HepG2 (cell line): ENCODE results near the gene KSR1. TPM values are rescaled to one million over a fixed set of nuclear protein-coding genes. Genes with fewer than 3 reads are reported as not detected.

Experiments
- DPF2 ChIP-seq: sonication (generic); formaldehyde crosslinking; IDR thresholded peaks from 2 replicates; pipeline ENCODE4 v1.4.0; 2020; ENCODE audit warnings: mild to moderate bottlenecking, low read depth, missing genetic modification reagents, borderline replicate concordance
- HNF4G ChIP-seq, 2 experiments: sonication (generic) in 1 of 2; formaldehyde crosslinking in 1 of 2; IDR thresholded peaks; 2 replicates each; pipeline versions ENCODE4 v1.4.0 to v1.6.1; 2011 to 2020; ENCODE audit warnings: borderline replicate concordance in 2 of 2, low read depth in 2 of 2, mild to moderate bottlenecking in 2 of 2, low read length in 1 of 2, missing genetic modification reagents in 1 of 2, moderate library complexity in 1 of 2
- KMT2A ChIP-seq: sonication (generic); formaldehyde crosslinking; IDR thresholded peaks from 2 replicates; pipeline ENCODE4 v1.4.0; 2020; ENCODE audit warnings: missing genetic modification reagents
- KMT2B ChIP-seq: IDR thresholded peaks from 2 replicates; pipeline ENCODE4 v1.6.1; 2016; ENCODE audit warnings: missing genetic modification reagents, missing compliant biosample characterization
- POLR2AphosphoS2 ChIP-seq: IDR thresholded peaks from 2 replicates; pipeline ENCODE4 v1.6.1; 2011; ENCODE audit warnings: low read depth, low read length, improper control_type of control experiment
- SNAPC2 ChIP-seq: sonication (generic); formaldehyde crosslinking; IDR thresholded peaks from 2 replicates; pipeline ENCODE4 v1.8.1; 2022; ENCODE audit warnings: mild to moderate bottlenecking, missing genetic modification reagents
- SRY ChIP-seq: sonication (generic); formaldehyde crosslinking; IDR thresholded peaks from 2 replicates; pipeline ENCODE4 v1.8.0; 2022; ENCODE audit warnings: mild to moderate bottlenecking, missing genetic modification reagents
- XRCC5 ChIP-seq: fragments of 200-400 bp; formaldehyde crosslinking; optimal IDR thresholded peaks from 2 replicates; pipeline ENCODE3; 2017; ENCODE audit warnings: mild to moderate bottlenecking, low read length
- ZNF17 ChIP-seq: sonication (generic); formaldehyde crosslinking; IDR thresholded peaks from 2 replicates; pipeline ENCODE4 v1.5.0; 2020; ENCODE audit warnings: mild to moderate bottlenecking, missing genetic modification reagents
- ZNF460 ChIP-seq: sonication (generic); formaldehyde crosslinking; IDR thresholded peaks from 2 replicates; pipeline ENCODE4 v1.5.1; 2020; ENCODE audit warnings: missing genetic modification reagents, mild to moderate bottlenecking, borderline replicate concordance
- ZNF607 ChIP-seq: sonication (generic); formaldehyde crosslinking; IDR thresholded peaks from 2 replicates; pipeline ENCODE4 v1.5.1; 2020; ENCODE audit warnings: missing genetic modification reagents, mild to moderate bottlenecking, borderline replicate concordance
- ZSCAN25 ChIP-seq: sonication (generic); formaldehyde crosslinking; IDR thresholded peaks from 2 replicates; pipeline ENCODE4 v1.8.0; 2022; ENCODE audit warnings: mild to moderate bottlenecking, missing genetic modification reagents
- ZSCAN30 ChIP-seq: sonication (generic); formaldehyde crosslinking; IDR thresholded peaks from 2 replicates; pipeline ENCODE4 v1.5.0; 2020; ENCODE audit warnings: mild to moderate bottlenecking, missing genetic modification reagents
- ZZZ3 ChIP-seq: sonication (generic); formaldehyde crosslinking; IDR thresholded peaks from 2 replicates; pipeline ENCODE4 v1.4.0; 2020; ENCODE audit warnings: missing genetic modification reagents, mild to moderate bottlenecking, borderline replicate concordance
- polyA plus RNA-seq, 8 experiments: library from polyadenylated mRNA; depleted of rRNA in 3 of 8; stranded (reverse) in 7 of 8; unstranded in 1 of 8; fragments of >200 nt; fragmentation: Illumina TruSeq in 4 of 8; extraction: Trizol in 4 of 8; gene quantifications; 2 replicates each; pipeline versions ENCODE4 v1.2.1 to v1.2.3, GENCODE V29; 2011 to 2016; ENCODE audit warnings: low read depth in 4 of 8, missing spikeins in 1 of 8, mixed read lengths in 1 of 8; ENCODE audit not compliant: insufficient read depth in 1 of 8
- total RNA-seq, 5 experiments: library from RNA; depleted of rRNA; stranded (reverse); fragments of >200 nt; fragmentation: Illumina TruSeq; extraction: Trizol; gene quantifications; 2 replicates each; pipeline ENCODE4 v1.2.3, GENCODE V29; 2016; ENCODE audit warnings: low read depth in 1 of 5
- TF ChIP-seq, protein P1 (sequence below): sonication (generic); formaldehyde crosslinking; IDR thresholded peaks from 2 replicates; pipeline ENCODE4 v1.4.0; 2020; ENCODE audit warnings: missing genetic modification reagents
- TF ChIP-seq, protein P2 (sequence below): sonication (generic); formaldehyde crosslinking; IDR thresholded peaks from 2 replicates; pipeline ENCODE4 v1.8.1; 2023; ENCODE audit warnings: mild to moderate bottlenecking, moderate library complexity, missing genetic modification reagents
- TF ChIP-seq, protein P3 (sequence below): sonication (generic); formaldehyde crosslinking; IDR thresholded peaks from 2 replicates; pipeline ENCODE4 v1.8.0; 2022; ENCODE audit warnings: mild to moderate bottlenecking, missing genetic modification reagents, borderline replicate concordance
- TF ChIP-seq, protein P4 (sequence below): sonication (generic); formaldehyde crosslinking; IDR thresholded peaks from 2 replicates; pipeline ENCODE4 v1.5.0; 2020; ENCODE audit warnings: missing genetic modification reagents
- TF ChIP-seq, protein P5 (sequence below): sonication (generic); formaldehyde crosslinking; IDR thresholded peaks from 2 replicates; pipeline ENCODE4 v1.4.0; 2020; ENCODE audit warnings: missing genetic modification reagents, mild to moderate bottlenecking, borderline replicate concordance
- TF ChIP-seq, protein P6 (sequence below): sonication (generic); formaldehyde crosslinking; IDR thresholded peaks from 2 replicates; pipeline ENCODE4 v1.8.0; 2022; ENCODE audit warnings: missing genetic modification reagents, mild to moderate bottlenecking, borderline replicate concordance

KSR1 gene
- total and polyA plus RNA-seq, 2 of the 13 experiments (the other 11 are each of a cell fraction or from before 2014, with no cell fraction given): 10.1 to 16.6 TPM

DNA sequence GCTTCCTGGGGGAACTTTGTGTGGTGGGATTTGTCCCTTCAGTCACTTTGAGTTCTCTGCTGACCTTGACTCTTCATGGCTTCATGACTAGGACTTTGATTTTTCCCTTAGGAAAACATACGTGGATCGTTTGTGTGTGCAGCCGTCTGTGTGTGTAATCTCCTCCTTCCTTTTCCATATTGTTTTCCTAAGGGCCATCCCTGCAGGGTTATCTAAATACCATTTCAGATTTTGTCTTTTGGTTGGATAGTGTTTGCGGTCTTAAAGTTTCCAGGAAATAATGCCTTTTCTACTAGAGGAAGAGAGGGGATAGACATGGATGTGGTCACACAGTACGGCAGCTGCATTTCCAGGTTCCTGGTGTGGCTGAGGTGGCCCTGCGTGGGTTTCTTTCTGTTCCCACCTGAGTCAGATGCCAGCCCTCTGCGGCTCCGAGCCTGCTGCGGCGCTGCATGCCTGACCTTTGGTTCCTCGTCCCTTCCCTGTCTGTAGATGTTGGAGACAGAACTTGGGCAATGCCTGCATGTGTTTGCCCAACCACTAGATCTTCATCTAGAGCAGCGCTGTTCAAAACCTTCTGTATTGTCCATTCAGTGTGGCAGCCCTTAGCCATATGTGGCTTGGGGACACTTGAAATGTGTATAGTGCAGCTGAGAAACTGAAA, 102.7 kb downstream of the KSR1 start (continued):
- TF ChIP-seq, protein P1, sequence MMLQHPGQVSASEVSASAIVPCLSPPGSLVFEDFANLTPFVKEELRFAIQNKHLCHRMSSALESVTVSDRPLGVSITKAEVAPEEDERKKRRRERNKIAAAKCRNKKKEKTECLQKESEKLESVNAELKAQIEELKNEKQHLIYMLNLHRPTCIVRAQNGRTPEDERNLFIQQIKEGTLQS (CRISPR knock-in tag): 0 out of 2 replicates have a peak, but pooled peaks have one; percentile 41
- TF ChIP-seq ZNF460 (CRISPR knock-in tag) (no peak), KMT2A (CRISPR knock-in tag) (peak; percentile 55; the same call in 1 of the 2 replicates), ZSCAN30 (CRISPR knock-in tag) (no peak), DPF2 (CRISPR knock-in tag) (peak; percentile 44), KMT2B (CRISPR knock-in tag) (no peak), ZNF17 (CRISPR knock-in tag) (no peak), ZSCAN25 (CRISPR knock-in tag) (peak; percentile 37; the same call in 1 of the 2 replicates), SRY (no peak), XRCC5 (peak; percentile 47), ZZZ3 (CRISPR knock-in tag) (no peak), ZNF607 (CRISPR knock-in tag) (no peak), HNF4G (IDR thresholded peaks at IDR 0.05; ENCODE audit: borderline replicate concordance, low read depth, low read length) (peak; percentile 79), HNF4G (CRISPR knock-in tag; IDR thresholded peaks at IDR 0.05; ENCODE audit: borderline replicate concordance, low read depth) (peak; percentile 67; the same call in 1 of the 2 replicates), SNAPC2 (CRISPR knock-in tag) (no peak), POLR2AphosphoS2 (no peak)
- TF ChIP-seq, protein P2, sequence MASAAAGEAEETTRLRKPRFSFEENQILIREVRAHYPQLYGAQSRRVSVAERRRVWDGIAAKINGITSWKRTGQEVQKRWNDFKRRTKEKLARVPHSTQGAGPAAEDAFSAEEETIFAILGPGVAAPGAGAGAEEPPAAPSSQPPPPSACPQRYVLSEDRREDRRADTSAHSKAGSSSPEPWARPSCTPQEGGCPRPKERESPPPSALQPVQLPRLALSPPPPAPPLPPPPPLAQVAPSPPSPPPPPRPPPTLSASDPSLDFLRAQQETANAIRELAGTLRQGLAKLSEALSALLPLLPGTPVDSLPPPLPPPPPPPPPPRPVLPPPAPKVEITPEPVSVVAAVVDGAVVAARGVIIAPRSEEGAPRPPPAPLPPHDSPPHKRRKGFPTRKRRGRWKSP (CRISPR knock-in tag): peak; percentile 67; the same call in 1 of the 2 replicates
- TF ChIP-seq, protein P3, sequence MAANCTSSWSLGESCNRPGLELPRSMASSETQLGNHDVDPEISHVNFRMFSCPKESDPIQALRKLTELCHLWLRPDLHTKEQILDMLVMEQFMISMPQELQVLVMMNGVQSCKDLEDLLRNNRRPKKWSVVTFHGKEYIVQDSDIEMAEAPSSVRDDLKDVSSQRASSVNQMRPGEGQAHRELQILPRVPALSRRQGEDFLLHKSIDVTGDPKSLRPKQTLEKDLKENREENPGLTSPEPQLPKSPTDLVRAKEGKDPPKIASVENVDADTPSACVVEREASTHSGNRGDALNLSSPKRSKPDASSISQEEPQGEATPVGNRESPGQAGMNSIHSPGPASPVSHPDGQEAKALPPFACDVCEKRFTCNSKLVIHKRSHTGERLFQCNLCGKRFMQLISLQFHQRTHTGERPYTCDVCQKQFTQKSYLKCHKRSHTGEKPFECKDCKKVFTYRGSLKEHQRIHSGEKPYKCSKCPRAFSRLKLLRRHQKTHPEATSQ: no peak
- TF ChIP-seq, protein P4, sequence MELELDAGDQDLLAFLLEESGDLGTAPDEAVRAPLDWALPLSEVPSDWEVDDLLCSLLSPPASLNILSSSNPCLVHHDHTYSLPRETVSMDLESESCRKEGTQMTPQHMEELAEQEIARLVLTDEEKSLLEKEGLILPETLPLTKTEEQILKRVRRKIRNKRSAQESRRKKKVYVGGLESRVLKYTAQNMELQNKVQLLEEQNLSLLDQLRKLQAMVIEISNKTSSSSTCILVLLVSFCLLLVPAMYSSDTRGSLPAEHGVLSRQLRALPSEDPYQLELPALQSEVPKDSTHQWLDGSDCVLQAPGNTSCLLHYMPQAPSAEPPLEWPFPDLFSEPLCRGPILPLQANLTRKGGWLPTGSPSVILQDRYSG: no peak
- TF ChIP-seq, protein P5, sequence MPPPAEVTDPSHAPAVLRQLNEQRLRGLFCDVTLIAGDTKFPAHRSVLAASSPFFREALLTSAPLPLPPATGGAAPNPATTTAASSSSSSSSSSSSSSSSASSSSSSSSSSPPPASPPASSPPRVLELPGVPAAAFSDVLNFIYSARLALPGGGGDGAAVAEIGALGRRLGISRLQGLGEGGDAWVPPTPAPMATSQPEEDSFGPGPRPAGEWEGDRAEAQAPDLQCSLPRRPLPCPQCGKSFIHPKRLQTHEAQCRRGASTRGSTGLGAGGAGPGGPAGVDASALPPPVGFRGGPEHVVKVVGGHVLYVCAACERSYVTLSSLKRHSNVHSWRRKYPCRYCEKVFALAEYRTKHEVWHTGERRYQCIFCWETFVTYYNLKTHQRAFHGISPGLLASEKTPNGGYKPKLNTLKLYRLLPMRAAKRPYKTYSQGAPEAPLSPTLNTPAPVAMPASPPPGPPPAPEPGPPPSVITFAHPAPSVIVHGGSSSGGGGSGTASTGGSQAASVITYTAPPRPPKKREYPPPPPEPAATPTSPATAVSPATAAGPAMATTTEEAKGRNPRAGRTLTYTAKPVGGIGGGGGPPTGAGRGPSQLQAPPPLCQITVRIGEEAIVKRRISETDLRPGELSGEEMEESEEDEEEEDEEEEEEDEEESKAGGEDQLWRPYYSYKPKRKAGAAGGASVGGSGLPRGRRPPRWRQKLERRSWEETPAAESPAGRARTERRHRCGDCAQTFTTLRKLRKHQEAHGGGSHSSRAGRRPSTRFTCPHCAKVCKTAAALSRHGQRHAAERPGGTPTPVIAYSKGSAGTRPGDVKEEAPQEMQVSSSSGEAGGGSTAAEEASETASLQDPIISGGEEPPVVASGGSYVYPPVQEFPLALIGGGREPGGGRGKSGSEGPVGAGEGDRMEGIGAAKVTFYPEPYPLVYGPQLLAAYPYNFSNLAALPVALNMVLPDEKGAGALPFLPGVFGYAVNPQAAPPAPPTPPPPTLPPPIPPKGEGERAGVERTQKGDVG (CRISPR knock-in tag): no peak
- TF ChIP-seq, protein P6, sequence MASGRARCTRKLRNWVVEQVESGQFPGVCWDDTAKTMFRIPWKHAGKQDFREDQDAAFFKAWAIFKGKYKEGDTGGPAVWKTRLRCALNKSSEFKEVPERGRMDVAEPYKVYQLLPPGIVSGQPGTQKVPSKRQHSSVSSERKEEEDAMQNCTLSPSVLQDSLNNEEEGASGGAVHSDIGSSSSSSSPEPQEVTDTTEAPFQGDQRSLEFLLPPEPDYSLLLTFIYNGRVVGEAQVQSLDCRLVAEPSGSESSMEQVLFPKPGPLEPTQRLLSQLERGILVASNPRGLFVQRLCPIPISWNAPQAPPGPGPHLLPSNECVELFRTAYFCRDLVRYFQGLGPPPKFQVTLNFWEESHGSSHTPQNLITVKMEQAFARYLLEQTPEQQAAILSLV (CRISPR knock-in tag): no peak
